Osteoblast (primary cell): ENCODE data around the gene TAF11L3. TPM values are rescaled to one million over a fixed set of nuclear protein-coding genes. Genes with fewer than 3 reads are reported as not detected.
"Not testable (repeated sequence)": the region's sequence is repeated elsewhere in the genome, so short reads cannot be mapped to it uniquely, and the experiment has no call there.

Source experiments
- DNase-seq: peaks from one replicate; pipeline ENCODE4 v3.0.0; 2011; ENCODE audit warnings: low spot score, mixed read lengths; ENCODE audit not compliant: insufficient read length; ENCODE audit errors: missing footprints
- H2AFZ ChIP-seq: 2 replicates; pipeline ENCODE4 v1.6.0; 2011; ENCODE audit warnings: mild to moderate bottlenecking, low read length
- H3K27ac ChIP-seq: 2 replicates; pipeline ENCODE4 v1.5.1; 2011; ENCODE audit warnings: mild to moderate bottlenecking, low read depth, low read length, moderate library complexity
- H3K27me3 ChIP-seq: 2 replicates; pipeline ENCODE4 v1.6.0; 2012; ENCODE audit warnings: mild to moderate bottlenecking, control low read depth, inconsistent platforms, low read length, moderate library complexity; ENCODE audit not compliant: insufficient read depth
- H3K36me3 ChIP-seq: 2 replicates; pipeline ENCODE4 v1.5.1; 2011; ENCODE audit warnings: mild to moderate bottlenecking, low read length, control low read depth, moderate library complexity; ENCODE audit not compliant: insufficient read depth
- H3K4me1 ChIP-seq: 2 replicates; pipeline ENCODE4 v1.5.1; 2011; ENCODE audit warnings: mild to moderate bottlenecking, low read length, control low read depth, moderate library complexity; ENCODE audit not compliant: insufficient read depth
- H3K4me2 ChIP-seq: 2 replicates; pipeline ENCODE4 v1.6.0; 2011; ENCODE audit warnings: mild to moderate bottlenecking, low read length; ENCODE audit not compliant: insufficient read depth
- H3K4me3 ChIP-seq: fragments of 200-600 bp; sonication (generic); 3 replicates; pipeline ENCODE4 v1.5.1; 2012; ENCODE audit warnings: mild to moderate bottlenecking, low read length, inconsistent platforms; ENCODE audit not compliant: insufficient read depth
- H3K79me2 ChIP-seq: 2 replicates; pipeline ENCODE4 v1.6.0; 2012; ENCODE audit warnings: mild to moderate bottlenecking, low read length, control low read depth, inconsistent platforms; ENCODE audit not compliant: insufficient read depth
- H3K9me3 ChIP-seq: 2 replicates; pipeline ENCODE4 v1.5.1; 2011; ENCODE audit warnings: low read depth, low read length, control low read depth
- H4K20me1 ChIP-seq: 2 replicates; pipeline ENCODE4 v1.6.0; 2012; ENCODE audit warnings: mild to moderate bottlenecking, low read length, control low read depth; ENCODE audit not compliant: insufficient read depth
- CTCF ChIP-seq: IDR thresholded peaks from 2 replicates; pipeline ENCODE4 v1.5.1; 2011; ENCODE audit warnings: mild to moderate bottlenecking, low read depth, low read length, moderate library complexity; ENCODE audit errors: extremely low read depth
- total RNA-seq: library from RNA; depleted of rRNA; stranded (reverse); fragments of >200 nt; gene quantifications from 2 replicates; pipeline ENCODE4 v1.2.3, GENCODE V29; 2012

TAF11L3 gene
- total RNA-seq, 1 donor = not detected

- Histone ChIP-seq H3K79me2 (no peaks in the 10 kb centered on the region), H2AFZ (no peak overlapping the region), H3K27ac (no peak overlapping the region), H3K4me1 (no peaks in the 10 kb centered on the region), H3K27me3 (no peaks in the 10 kb centered on the region), H3K36me3 (no peaks in the 10 kb centered on the region), H4K20me1 (no peaks in the 10 kb centered on the region), H3K9me3 (no peaks in the 10 kb centered on the region), H3K4me3 (no peak overlapping the region), H3K4me2 (no peak overlapping the region)
- TF ChIP-seq CTCF = no peak
- no peak for DNase-seq
These were observed 25.4 kb upstream of the TAF11L3 start for GRCh38 chr5:17492770-17493169.

- Histone ChIP-seq H3K79me2 (no peaks in the 10 kb centered on the region), H3K27me3 (no peaks in the 10 kb centered on the region), H3K27ac (no peak overlapping the region), H2AFZ (no peak overlapping the region), H4K20me1 (no peaks in the 10 kb centered on the region), H3K4me3 (no peak overlapping the region), H3K4me1 (no peaks in the 10 kb centered on the region), H3K4me2 (no peak overlapping the region), H3K36me3 (no peaks in the 10 kb centered on the region), H3K9me3 (no peaks in the 10 kb centered on the region)
- TF ChIP-seq CTCF = no peak
- DNase-seq = no peak
These were observed 20.7 kb upstream of the TAF11L3 start for GRCh38 chr5:17497446-17497845.

- not testable (repeated sequence) for H3K27ac ChIP-seq, H2AFZ ChIP-seq, DNase-seq, H3K4me2 ChIP-seq, H3K79me2 ChIP-seq, H3K9me3 ChIP-seq, H3K4me1 ChIP-seq, H3K27me3 ChIP-seq, H3K4me3 ChIP-seq, H4K20me1 ChIP-seq, H3K36me3 ChIP-seq
These were observed 20.2 kb upstream of the TAF11L3 start, which contains the start of gene TAF11L2 for GRCh38 chr5:17497931-17498330. TAF11L2 (plus strand) TSS chr5:17498231.

GRCh38 chr5:17511775-17512325 lies 6.3 kb upstream of the TAF11L3 start:
- H4K20me1 ChIP-seq = no peaks in the 10 kb centered on the region
- no peak overlapping the region for H3K4me3 ChIP-seq
- H3K36me3 ChIP-seq = no peaks in the 10 kb centered on the region
- H3K4me2 ChIP-seq = no peak overlapping the region
- no peaks in the 10 kb centered on the region for H3K79me2 ChIP-seq
- no peaks in the 10 kb centered on the region for H3K4me1 ChIP-seq
- no peak overlapping the region for H2AFZ ChIP-seq
- no peaks in the 10 kb centered on the region for H3K9me3 ChIP-seq
- no peak overlapping the region for H3K27ac ChIP-seq
- no peak for TF ChIP-seq CTCF
- no peak for DNase-seq
- H3K27me3 ChIP-seq = no peaks in the 10 kb centered on the region

GRCh38 chr5:17517526-17517925 lies 641 bp upstream of the TAF11L3 start:
- H3K4me1 ChIP-seq, H3K27ac ChIP-seq, H3K79me2 ChIP-seq, H2AFZ ChIP-seq, H4K20me1 ChIP-seq, H3K27me3 ChIP-seq, H3K9me3 ChIP-seq, H3K36me3 ChIP-seq, H3K4me3 ChIP-seq, H3K4me2 ChIP-seq, DNase-seq: not testable (repeated sequence)

- not testable (repeated sequence) for H3K4me3 ChIP-seq, H3K4me1 ChIP-seq, DNase-seq, H3K9me3 ChIP-seq, H3K27me3 ChIP-seq, H3K27ac ChIP-seq, H4K20me1 ChIP-seq, H3K36me3 ChIP-seq, H3K4me2 ChIP-seq, H3K79me2 ChIP-seq, H2AFZ ChIP-seq
These were observed 1.3 kb downstream of the TAF11L3 start for GRCh38 chr5:17519508-17519907.

GRCh38 chr5:17521501-17521900 lies 3.3 kb downstream of the TAF11L3 start, which contains the start of gene TAF11L4:
TAF11L4 (plus strand) TSS chr5:17521801.
- H4K20me1 ChIP-seq, H3K79me2 ChIP-seq, H3K4me3 ChIP-seq, H3K4me2 ChIP-seq, H3K27me3 ChIP-seq, H3K27ac ChIP-seq, H3K4me1 ChIP-seq, DNase-seq, H3K9me3 ChIP-seq, H2AFZ ChIP-seq, H3K36me3 ChIP-seq: not testable (repeated sequence)
